Activated naive CD4-positive, alpha-beta T cell treated with anti-CD3 and anti-CD28 coated beads, Interleukin-2, amount 10 ng/mL, durations not matched to agents 7 days and 5 days (primary cell): Measurements from ENCODE around the gene ZSCAN16.

Experiments used
- CTCF ChIA-PET: fragments of 350-600 bp; sonication (Branson Sonifier 250); formaldehyde crosslinking; loops from one replicate; lab custom pipeline; 2021; ENCODE audit warnings: antibody characterized with exemption; lab: Charles Lee
- DNase-seq: peaks from one replicate; pipeline ENCODE4 v3.0.0-alpha.2; 2020
- H3K27ac Mint-ChIP-seq: one replicate; pipeline ENCODE4 v1.8.0; 2021; ENCODE audit warnings: mild to moderate bottlenecking, moderate library complexity, mixed read lengths
- H3K27me3 Mint-ChIP-seq: one replicate; pipeline ENCODE4 v1.8.0; 2021; ENCODE audit warnings: mild to moderate bottlenecking, mixed read lengths
- H3K36me3 Mint-ChIP-seq: one replicate; pipeline ENCODE4 v1.8.0; 2021; ENCODE audit warnings: mixed read lengths
- H3K4me1 Mint-ChIP-seq: one replicate; pipeline ENCODE4 v1.8.0; 2021; ENCODE audit warnings: mixed read lengths
- H3K4me3 Mint-ChIP-seq: one replicate; pipeline ENCODE4 v1.8.0; 2021; ENCODE audit warnings: mild to moderate bottlenecking, moderate library complexity, mixed read lengths
- H3K9me3 Mint-ChIP-seq: one replicate; pipeline ENCODE4 v1.8.0; 2021; ENCODE audit warnings: mixed read lengths

Gene ZSCAN16

GRCh38 chr6:28167068-28167467 lies 42.7 kb downstream of the ZSCAN16 start:
- H3K4me1 Mint-ChIP-seq = peaks cover 4% of the 10 kb centered on the region
- CTCF ChIA-PET = no interaction called here
- peaks cover 11% of the 10 kb centered on the region for H3K27me3 Mint-ChIP-seq
- no peak overlapping the region for H3K27ac Mint-ChIP-seq
- H3K4me3 Mint-ChIP-seq = no peak overlapping the region
- H3K36me3 Mint-ChIP-seq = peaks cover 5% of the 10 kb centered on the region
- H3K9me3 Mint-ChIP-seq = peaks cover 4% of the 10 kb centered on the region
- DNase-seq = no peak

DNA sequence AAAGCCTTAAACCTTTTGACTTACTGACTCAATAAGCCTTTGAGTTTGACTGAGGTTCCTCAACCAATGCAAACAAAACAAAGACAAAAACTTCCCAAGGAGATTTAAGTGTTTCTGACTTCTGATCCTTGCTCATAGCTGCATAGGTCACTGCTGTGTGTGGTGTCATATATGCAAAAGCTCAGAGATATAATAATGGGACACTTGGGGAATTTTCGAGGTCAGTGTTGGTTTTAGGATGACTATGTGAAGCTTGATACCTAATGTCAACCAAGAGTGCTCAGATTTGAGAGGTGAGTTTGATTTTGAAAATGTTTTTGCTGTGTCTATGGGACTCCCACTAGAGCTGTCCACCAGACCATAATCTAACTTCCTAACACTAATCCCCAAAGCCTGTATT lies 43.5 kb downstream of the ZSCAN16 start:
- Mint-ChIP-seq H3K36me3 (no peaks in the 10 kb centered on the region), H3K9me3 (no peaks in the 10 kb centered on the region), H3K4me1 (no peaks in the 10 kb centered on the region), H3K27me3 (peaks cover 11% of the 10 kb centered on the region), H3K4me3 (no peak overlapping the region), H3K27ac (no peak overlapping the region)
- DNase-seq = no peak
- CTCF ChIA-PET = no interaction called here

GRCh38 chr6:28171271-28171670 lies 46.9 kb downstream of the ZSCAN16 start:
- no peak overlapping the region for H3K27ac Mint-ChIP-seq
- no peak overlapping the region for H3K4me3 Mint-ChIP-seq
- DNase-seq = no peak
- H3K27me3 Mint-ChIP-seq = peaks cover 8% of the 10 kb centered on the region
- H3K4me1 Mint-ChIP-seq = no peaks in the 10 kb centered on the region
- H3K9me3 Mint-ChIP-seq = peaks cover 5% of the 10 kb centered on the region
- CTCF ChIA-PET = no interaction called here
- no peaks in the 10 kb centered on the region for H3K36me3 Mint-ChIP-seq

- no peak overlapping the region for H3K4me3 Mint-ChIP-seq
- no peak overlapping the region for H3K27ac Mint-ChIP-seq
- no peaks in the 10 kb centered on the region for H3K36me3 Mint-ChIP-seq
- peaks cover 7% of the 10 kb centered on the region for H3K9me3 Mint-ChIP-seq
- no peak for DNase-seq
- CTCF ChIA-PET = no interaction called here
- H3K27me3 Mint-ChIP-seq = peaks cover 8% of the 10 kb centered on the region
- H3K4me1 Mint-ChIP-seq = no peaks in the 10 kb centered on the region
These were observed 47.6 kb downstream of the ZSCAN16 start for GRCh38 chr6:28172006-28172405.

- H3K4me3 Mint-ChIP-seq = no peak overlapping the region
These were observed 52.0 kb downstream of the ZSCAN16 start for GRCh38 chr6:28176373-28176772.

More at GRCh38 chr6:28176373-28176772, 52.0 kb downstream of the ZSCAN16 start:
- Mint-ChIP-seq H3K36me3 (no peaks in the 10 kb centered on the region), H3K27ac (no peak overlapping the region), H3K9me3 (peaks cover 9% of the 10 kb centered on the region), H3K4me1 (no peaks in the 10 kb centered on the region), H3K27me3 (peaks cover 8% of the 10 kb centered on the region)
- DNase-seq = no peak
- CTCF ChIA-PET = no interaction called here
